Epithelial cell of proximal tubule (primary cell): ENCODE data around the gene SLC12A9. TPM values are rescaled to one million over a fixed set of nuclear protein-coding genes. Genes with fewer than 3 reads are reported as not detected.
"Not testable (repeated sequence)": the region's sequence is repeated elsewhere in the genome, so short reads cannot be mapped to it uniquely, and the experiment has no call there.

Source experiments
- DNase-seq: peaks from one replicate; pipeline ENCODE4 v3.0.0-alpha.2; 2011; ENCODE audit warnings: low read depth
- H3K4me3 ChIP-seq: 2 replicates; pipeline ENCODE4 v1.5.1; 2011; ENCODE audit warnings: low read depth, mild to moderate bottlenecking, low read length
- CTCF ChIP-seq: conservative IDR thresholded peaks from 2 replicates; pipeline ENCODE4 v1.5.1; 2012; ENCODE audit warnings: low read depth, mild to moderate bottlenecking, low read length
- total RNA-seq: library from RNA; depleted of rRNA; stranded (reverse); fragments of >200 nt; gene quantifications from 2 replicates; pipeline ENCODE4 v1.2.3, GENCODE V29; 2015

SLC12A9 gene
- total RNA-seq, 1 donor from 2014 or later, result 11.4 TPM

DNA sequence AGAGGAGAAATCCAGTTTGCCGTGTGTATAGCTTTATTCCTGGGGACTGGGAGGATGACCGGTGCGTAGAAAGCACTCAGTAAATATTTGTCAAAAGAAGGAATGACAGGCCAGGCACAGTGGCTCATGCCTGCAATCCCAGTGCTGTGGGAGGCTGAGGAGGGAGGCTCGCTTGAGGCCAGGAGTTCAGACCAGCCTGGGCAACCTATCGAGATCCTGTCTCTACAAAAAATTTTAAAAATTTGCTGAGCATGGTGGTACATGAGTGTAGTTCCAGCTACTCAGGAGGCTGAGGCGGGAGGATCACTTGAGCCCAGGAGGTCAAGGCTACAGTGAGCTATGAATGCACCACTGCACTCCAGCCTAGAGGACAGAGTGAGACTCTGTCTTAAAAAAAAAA, 41.0 kb upstream of the SLC12A9 start:
- DNase-seq, result no peak
- no peak for TF ChIP-seq CTCF
- no peak overlapping the region for H3K4me3 ChIP-seq

DNA sequence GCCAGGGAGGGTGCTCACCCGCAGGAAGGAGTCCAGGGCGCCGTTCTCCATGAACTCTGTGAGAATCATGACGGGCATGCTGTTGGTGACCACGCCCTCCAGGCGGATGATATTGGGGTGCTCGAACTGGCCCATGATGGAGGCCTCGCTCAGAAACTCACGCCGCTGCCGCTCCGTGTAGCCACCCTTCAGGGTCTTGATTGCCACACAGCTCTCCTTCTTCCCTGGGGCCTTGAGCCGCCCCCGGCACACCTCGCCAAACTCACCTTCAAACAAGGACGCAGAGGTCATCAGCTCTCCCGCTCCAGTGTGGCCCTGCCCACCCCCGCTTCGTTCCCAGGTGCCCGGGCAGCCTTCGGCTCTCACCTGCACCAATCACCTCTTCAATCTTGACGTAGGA, 39.8 kb upstream of the SLC12A9 start:
- no peak overlapping the region for H3K4me3 ChIP-seq
- no peak for TF ChIP-seq CTCF
- no peak for DNase-seq

GRCh38 chr7:100816515-100816914, 36.0 kb upstream of the SLC12A9 start:
- not testable (repeated sequence) for DNase-seq, H3K4me3 ChIP-seq

GRCh38 chr7:100817097-100817496, 35.4 kb upstream of the SLC12A9 start:
- no peak for TF ChIP-seq CTCF
- DNase-seq, result no peak

GRCh38 chr7:100818366-100818765, 34.1 kb upstream of the SLC12A9 start:
- no peak for TF ChIP-seq CTCF
- no peak overlapping the region for H3K4me3 ChIP-seq
- DNase-seq, result no peak

More at GRCh38 chr7:100817097-100817496, 35.4 kb upstream of the SLC12A9 start:
- H3K4me3 ChIP-seq, result no peak overlapping the region

- TF ChIP-seq CTCF, result no peak
Measured at GRCh38 chr7:100818825-100819224, 33.7 kb upstream of the SLC12A9 start.

GRCh38 chr7:100819586-100819985, 32.9 kb upstream of the SLC12A9 start:
- H3K4me3 ChIP-seq, result no peak overlapping the region
- no peak for DNase-seq
- no peak for TF ChIP-seq CTCF

More at GRCh38 chr7:100818825-100819224, 33.7 kb upstream of the SLC12A9 start:
- DNase-seq, result no peak
- H3K4me3 ChIP-seq, result no peak overlapping the region
